HG03571 (cell line): ENCODE measurements around the gene CAMTA1.

Source experiments
- ATAC-seq: cut with Tn5 transposase; IDR thresholded peaks from one replicate; pipeline ENCODE4 v1.9.1; 2021; ENCODE audit not compliant: unreplicated experiment

The CAMTA1 gene

DNA sequence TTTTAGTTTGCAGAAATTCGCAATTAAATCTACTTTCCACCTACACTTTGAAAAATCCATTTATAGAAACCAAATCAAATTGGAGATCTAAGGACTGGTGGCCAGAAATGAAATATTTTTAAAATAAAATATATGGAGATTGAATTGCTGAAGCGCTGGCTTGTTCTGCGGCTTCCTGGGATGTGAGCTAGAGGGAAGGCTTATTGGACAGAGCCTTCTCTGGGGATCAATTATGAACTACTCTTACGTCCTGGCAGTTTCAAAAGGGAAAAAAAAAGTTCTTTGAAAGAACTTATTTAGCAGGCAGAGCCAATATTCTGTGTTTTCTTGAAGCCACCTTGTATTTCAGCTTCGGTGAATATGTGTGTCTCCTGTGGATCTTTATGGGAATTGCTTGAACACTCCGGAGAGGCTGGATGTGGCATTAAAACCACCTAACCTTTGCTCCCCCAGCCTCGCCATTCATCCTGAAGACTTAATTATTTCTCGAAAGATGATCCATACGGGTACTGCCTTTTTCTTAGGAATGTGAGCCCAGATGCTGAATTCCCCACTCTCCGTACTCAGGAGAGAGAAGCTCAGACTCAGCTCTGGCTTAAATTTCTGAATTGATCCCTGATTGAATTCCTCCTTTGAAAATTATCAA, 506.9 kb downstream of the CAMTA1 start:
- no peak for ATAC-seq

DNA sequence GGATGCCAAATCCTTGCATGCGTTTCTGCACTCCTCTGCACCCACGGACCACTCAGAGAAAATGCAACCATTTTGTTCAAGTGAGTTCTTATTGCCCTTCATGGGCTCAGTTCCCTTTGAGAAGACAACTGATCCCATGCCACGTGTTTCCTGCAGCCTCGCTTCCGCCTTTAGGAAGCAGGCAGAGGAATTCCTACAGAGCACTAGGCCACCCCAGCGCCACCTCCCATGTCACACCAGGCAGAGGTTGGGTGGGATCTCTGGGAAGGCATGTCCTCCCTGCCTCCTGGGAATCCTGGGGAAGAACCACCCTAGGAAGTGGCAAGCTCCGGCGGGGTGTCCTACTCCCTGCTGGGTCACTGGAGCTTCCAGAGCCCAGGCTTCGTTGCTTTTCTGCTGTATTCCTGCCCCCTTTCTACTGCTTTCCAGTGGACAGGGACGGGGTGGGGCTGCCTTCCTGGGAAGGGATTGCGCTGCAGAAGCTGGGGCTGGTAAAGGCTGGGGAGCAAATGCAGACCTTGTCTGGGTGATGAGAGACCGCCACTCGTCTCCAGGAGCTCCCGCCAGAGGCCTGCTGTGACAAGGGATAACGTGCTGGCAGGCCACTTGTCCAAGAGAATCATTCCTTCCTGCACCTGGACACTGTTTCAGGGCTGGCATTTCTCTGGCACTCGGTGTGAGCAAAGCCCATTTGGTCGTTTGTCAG, 507.6 kb downstream of the CAMTA1 start:
- ATAC-seq = no peak

DNA sequence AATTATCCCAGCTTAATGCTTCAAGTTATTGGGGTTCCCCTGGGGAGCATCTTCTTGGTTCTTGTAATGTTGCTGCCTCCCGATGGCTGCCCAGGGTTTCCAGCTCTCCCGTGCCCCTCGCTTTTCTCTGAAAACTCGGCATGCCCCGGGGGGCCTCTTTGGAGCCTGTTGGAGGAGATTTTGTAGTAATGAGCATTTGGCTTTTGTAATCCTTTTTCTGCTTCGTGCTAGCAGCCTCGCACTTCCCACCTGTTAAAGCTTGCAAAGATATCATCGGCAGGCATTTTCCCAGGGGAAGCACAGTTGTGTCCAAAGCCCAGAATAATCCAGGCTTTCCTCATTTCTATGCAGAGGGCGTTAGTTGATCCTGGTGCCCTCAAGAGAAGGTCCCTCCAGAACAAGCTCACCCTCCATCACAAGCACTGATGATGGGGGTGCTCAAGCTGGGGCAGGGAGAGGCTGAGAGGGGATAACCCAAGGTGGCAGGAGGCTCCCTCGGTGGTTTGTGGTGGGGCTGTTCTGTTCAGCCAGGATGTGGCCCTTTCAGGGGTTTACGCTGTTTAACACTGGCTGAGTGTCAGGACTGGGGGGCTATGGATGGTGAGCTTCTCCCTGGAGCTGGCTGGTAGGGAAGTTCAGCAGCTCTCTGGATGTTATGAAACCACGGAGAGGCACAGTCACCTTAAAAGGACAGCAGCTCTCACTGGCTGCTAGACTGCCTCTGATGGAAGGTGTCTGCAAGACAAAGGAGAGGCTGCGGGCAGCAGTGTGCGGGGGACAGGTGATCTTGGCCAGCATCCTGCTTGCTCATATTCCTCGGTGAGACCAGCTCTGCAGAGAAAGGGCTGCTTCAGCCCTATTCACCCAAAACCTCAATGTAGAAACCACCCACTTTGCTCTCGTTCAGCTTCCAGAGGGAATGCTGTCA, 508.7 kb downstream of the CAMTA1 start:
- ATAC-seq = no peak

DNA sequence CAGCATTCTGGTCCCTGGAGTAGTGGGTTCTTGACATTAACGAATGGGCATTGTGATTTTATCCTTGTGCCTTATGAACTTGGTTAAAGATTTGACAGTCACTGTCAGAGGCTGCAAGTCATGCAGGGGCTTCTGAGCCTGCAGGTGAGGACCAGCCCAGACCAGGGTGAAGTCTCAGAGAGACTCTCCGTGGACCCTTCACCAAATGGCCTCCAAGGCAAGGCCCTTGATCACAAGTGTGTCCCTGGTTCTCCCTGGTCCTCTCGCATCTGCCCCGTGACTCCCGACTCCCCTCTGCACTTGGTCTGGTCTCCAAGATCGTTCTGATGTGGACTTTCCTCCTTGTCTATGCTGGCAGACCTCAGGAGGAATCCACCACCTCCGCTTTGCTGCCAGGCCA, 509.4 kb downstream of the CAMTA1 start:
- no peak for ATAC-seq

DNA sequence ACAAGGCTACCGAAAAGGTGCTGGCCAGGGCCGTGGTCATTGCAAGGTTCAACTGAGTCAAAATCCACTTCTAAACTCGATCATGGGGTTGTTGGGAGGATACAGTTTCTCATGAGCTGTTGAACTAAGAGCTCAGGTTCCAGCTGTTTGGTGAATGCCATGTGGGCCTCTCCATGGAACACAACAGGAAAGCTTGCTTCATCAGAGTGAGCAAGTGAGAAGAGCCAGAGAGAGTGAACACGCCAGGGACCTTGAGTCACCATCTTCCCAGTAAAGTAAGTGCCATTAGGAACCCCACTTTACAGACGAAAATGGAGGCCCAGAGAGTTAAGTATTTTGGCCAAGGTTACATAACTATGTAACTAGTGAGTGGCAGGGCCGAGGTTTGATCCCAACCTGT, 510.7 kb downstream of the CAMTA1 start:
- ATAC-seq = no peak

GRCh38 chr1:7296968-7297367, 511.7 kb downstream of the CAMTA1 start:
- no peak for ATAC-seq

GRCh38 chr1:7298145-7298544, 512.9 kb downstream of the CAMTA1 start:
- ATAC-seq = no peak

DNA sequence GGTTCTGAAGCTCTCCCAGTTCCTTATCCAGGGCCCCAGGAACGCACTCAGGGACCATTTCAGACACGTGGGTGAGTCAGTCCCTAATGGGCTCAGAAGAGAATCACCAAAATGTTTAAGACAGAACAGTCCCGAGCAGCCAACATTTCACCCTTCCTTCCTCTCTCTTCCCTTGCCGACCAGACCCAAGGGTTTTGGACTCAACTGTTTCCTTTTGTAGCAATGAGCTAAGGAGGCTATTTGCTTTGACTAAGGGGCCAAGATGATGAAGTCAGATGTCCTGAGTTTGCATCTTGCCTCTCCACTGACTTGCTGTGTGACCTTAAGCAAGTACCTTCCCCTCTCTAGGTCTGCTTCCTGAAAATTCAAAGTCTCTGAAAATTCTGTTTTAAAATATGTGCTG, 513.5 kb downstream of the CAMTA1 start:
- ATAC-seq = no peak

GRCh38 chr1:7299329-7299799, 514.1 kb downstream of the CAMTA1 start:
- no peak for ATAC-seq

DNA sequence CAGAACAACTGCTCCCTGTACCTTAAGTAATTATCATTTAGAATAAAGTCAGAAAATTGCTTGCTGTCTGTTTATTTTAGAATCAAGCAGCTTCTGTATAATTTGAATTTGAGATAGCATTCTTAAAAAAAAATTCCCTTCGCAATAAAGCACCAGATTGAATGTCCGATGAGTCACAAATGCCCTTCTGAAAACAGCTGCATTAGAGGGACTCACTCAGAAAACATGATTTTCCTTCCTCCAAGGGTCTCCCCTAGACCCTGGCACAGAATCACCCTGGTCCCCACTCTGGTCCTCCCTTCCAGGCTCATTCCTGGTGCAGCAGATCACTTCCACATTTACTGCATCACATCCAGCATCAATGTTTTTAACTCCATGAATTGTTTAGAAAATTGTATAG, 514.7 kb downstream of the CAMTA1 start:
- no peak for ATAC-seq

GRCh38 chr1:7300893-7301663, 515.8 kb downstream of the CAMTA1 start:
- no peak for ATAC-seq

- no peak for ATAC-seq
These were observed 516.4 kb downstream of the CAMTA1 start for GRCh38 chr1:7301664-7301981.

DNA sequence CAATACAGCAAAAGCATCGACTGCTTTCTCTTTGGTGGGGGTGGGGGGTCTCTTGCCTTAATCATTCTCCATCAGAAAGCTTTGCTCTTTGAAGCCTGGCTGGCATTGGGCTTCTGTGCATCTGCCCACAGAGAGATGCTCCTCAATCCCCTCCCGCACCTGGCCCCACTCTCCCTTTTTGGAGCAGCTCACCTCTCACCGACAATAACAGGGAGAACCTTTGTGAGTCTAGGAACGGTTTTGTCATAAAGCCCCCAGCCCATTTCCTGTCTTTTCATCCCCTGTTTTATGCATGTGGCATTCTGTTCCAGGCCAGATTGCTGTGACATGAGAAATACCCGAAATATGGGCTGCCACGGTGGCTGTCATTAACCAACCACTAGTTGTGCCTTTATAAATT, 516.9 kb downstream of the CAMTA1 start:
- no peak for ATAC-seq

DNA sequence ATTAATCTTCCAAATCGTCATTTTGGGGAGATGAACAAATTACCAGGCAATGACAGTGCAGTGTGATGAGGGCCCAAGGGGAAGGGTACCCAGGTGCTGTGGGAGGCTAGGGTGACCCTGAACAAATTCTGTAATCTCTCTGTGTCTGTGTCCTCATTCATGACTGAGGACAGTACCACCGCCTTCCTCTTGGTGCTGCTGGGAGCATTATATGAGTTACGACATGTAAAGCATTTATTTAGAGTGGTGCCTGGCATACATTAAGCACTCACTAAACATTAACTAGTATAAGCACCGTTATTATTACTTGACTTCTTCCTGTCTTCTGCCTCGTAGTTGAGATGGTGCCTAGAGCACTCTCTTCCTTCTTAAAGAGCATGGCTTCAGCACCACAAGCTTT, 517.6 kb downstream of the CAMTA1 start:
- ATAC-seq = no peak

GRCh38 chr1:7303554-7304317, 518.5 kb downstream of the CAMTA1 start:
- no peak for ATAC-seq

DNA sequence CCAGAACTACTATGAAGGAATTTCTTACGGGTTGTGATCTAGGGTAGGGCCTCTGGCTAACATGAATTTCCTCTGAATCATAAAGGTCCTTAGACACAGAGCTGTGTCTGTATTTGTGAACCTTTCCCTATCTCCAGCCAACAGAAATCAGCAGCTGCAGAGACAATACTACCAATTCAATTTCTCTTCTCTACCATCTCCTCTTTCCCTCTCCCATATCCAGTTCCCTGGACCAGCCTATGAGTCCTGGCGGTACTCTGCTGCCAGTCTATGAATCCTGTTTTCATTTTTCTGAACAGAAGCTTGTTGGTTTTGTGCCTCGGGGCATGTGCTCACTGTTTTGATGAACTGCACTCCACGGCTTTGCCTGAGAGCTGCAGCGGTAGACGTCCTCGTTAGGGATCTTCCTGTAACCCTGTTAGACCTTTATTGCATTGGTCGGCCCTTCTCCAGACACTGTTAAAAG, 527.9 kb downstream of the CAMTA1 start:
- no peak for ATAC-seq

- no peak for ATAC-seq
These were observed 528.6 kb downstream of the CAMTA1 start for GRCh38 chr1:7313826-7314225.

DNA sequence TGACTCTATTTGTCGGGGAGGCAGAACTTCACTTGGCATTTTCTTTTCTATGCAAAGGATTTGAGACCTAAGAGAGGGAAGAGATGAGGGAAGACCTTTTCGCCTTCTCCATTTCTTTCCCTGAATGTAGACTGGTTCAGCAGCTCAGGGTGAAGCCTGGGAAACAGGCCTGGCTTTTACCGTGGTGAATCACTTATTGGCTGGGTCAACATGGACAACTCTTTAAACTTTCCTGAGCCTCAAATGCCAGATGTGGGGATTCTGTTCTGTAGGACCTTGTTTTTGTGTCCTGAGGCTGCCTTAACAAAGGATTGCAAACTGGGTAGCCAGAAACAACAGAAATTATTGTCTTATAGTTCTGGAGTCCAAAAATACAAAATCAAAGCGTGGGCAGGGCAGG, 530.1 kb downstream of the CAMTA1 start:
- no peak for ATAC-seq

- no peak for ATAC-seq
These were observed 530.7 kb downstream of the CAMTA1 start for GRCh38 chr1:7315946-7316345.

DNA sequence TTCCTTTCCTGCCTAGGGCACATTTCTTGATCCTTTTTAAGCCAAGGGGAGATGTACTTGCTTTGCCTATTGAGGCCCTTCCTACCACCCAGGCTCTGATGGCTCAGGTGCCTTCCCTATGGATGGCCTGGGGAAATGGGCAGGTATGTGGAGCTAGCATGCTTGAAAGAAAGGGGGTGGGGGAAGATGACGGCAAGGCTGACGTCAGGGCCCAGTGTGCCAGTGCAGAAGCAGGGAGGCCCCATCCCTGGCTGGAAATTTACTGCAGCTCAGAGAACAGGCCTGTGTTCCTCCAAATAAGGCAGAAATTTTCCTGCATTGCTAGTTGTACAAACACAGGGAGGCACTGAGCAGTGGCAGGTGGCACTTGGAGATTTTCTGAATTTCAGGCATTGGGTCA, 532.6 kb downstream of the CAMTA1 start:
- ATAC-seq = no peak
